HEK293 (cell line): ENCODE results near the gene LCORL.

ENCODE experiments used
- CTCF ChIA-PET: fragments of 350-600 bp; formaldehyde crosslinking; extraction: SDS; loops from one replicate; lab custom pipeline; 2021; ENCODE audit warnings: antibody characterized with exemption; lab: Yijun Ruan, JAX
- POLR2A ChIA-PET: fragments of 300-600 bp; formaldehyde crosslinking; extraction: SDS; loops from one replicate; lab custom pipeline; 2020; ENCODE audit warnings: antibody characterized with exemption, inconsistent platforms; lab: Yijun Ruan, JAX
- H3K27ac ChIP-seq: fragments of 200-500 bp; sonication (Bioruptor generic); 2 replicates; pipeline ENCODE4 v1.5.1; 2014; ENCODE audit warnings: low read depth, low read length, control low read depth, inconsistent platforms; ENCODE audit errors: extremely low read depth
- H3K36me3 ChIP-seq, 2 experiments: fragments of 200-500 bp in 1 of 2; sonication (Bioruptor generic) in 1 of 2; 1 replicate in 1 of 2; 2 replicates in 1 of 2; pipeline ENCODE4 v1.5.1; 2014 to 2017; ENCODE audit warnings: inconsistent platforms in 2 of 2, low read length in 2 of 2; ENCODE audit not compliant: control insufficient read depth in 2 of 2, insufficient read depth in 1 of 2
- H3K4me1 ChIP-seq: fragments of 200-500 bp; sonication (Bioruptor generic); 2 replicates; pipeline ENCODE4 v1.5.1; 2014; ENCODE audit warnings: mild to moderate bottlenecking, low read length, inconsistent platforms; ENCODE audit not compliant: control insufficient read depth, insufficient read depth
- H3K4me3 ChIP-seq: 2 replicates; pipeline ENCODE4 v1.5.1; 2011; ENCODE audit warnings: low read depth, mild to moderate bottlenecking, control low read depth, low read length, moderate library complexity
- H3K9me3 ChIP-seq: fragments of 200-500 bp; sonication (Bioruptor generic); 2 replicates; pipeline ENCODE4 v1.5.1; 2014; ENCODE audit warnings: low read depth, low read length, inconsistent platforms; ENCODE audit not compliant: control insufficient read depth, insufficient read depth
- GLI4 ChIP-seq: fragments of 450-650 bp; formaldehyde crosslinking; IDR thresholded peaks from 2 replicates; pipeline ENCODE4 v1.5.1; 2016; ENCODE audit warnings: missing biosample characterization, missing genetic modification characterization
- GLIS1 ChIP-seq: fragments of 450-650 bp; formaldehyde crosslinking; IDR thresholded peaks from 2 replicates; pipeline ENCODE4 v1.5.1; 2016; ENCODE audit warnings: missing biosample characterization, missing genetic modification characterization
- IKZF3 ChIP-seq: fragments of 450-650 bp; IDR thresholded peaks from 2 replicates; pipeline ENCODE4 v1.5.0; 2018; ENCODE audit warnings: missing biosample characterization, mild to moderate bottlenecking, missing genetic modification characterization, moderate library complexity
- REPIN1 ChIP-seq: fragments of 450-650 bp; formaldehyde crosslinking; IDR thresholded peaks from 2 replicates; pipeline ENCODE4 v1.5.1; 2017; ENCODE audit warnings: missing biosample characterization, missing genetic modification characterization, low read depth
- SCRT1 ChIP-seq: fragments of 450-650 bp; formaldehyde crosslinking; IDR thresholded peaks from 2 replicates; pipeline ENCODE4 v1.5.1; 2016; ENCODE audit warnings: missing biosample characterization, missing genetic modification characterization, borderline replicate concordance
- SP3 ChIP-seq: fragments of 450-650 bp; formaldehyde crosslinking; IDR thresholded peaks from 2 replicates; pipeline ENCODE4 v1.5.1; 2016; ENCODE audit warnings: missing biosample characterization, missing genetic modification characterization
- TRIM28 ChIP-seq: IDR thresholded peaks from 2 replicates; pipeline ENCODE4 v1.6.1; 2011; ENCODE audit warnings: low read length, control low read depth, borderline replicate concordance
- YY1 ChIP-seq: fragments of 450-650 bp; formaldehyde crosslinking; IDR thresholded peaks from 2 replicates; pipeline ENCODE4 v1.5.1; 2018; ENCODE audit warnings: missing biosample characterization, missing genetic modification characterization
- ZBTB20 ChIP-seq: fragments of 450-650 bp; formaldehyde crosslinking; IDR thresholded peaks from 2 replicates; pipeline ENCODE4 v1.5.1; 2016; ENCODE audit warnings: missing biosample characterization, missing genetic modification characterization
- ZBTB21 ChIP-seq: fragments of 450-650 bp; formaldehyde crosslinking; IDR thresholded peaks from 2 replicates; pipeline ENCODE4 v1.5.1; 2017; ENCODE audit warnings: missing biosample characterization, missing genetic modification characterization
- ZBTB8A ChIP-seq: fragments of 450-650 bp; formaldehyde crosslinking; IDR thresholded peaks from 2 replicates; pipeline ENCODE4 v1.5.1; 2016; ENCODE audit warnings: missing biosample characterization, missing genetic modification characterization
- ZFP69B ChIP-seq: fragments of 450-650 bp; formaldehyde crosslinking; IDR thresholded peaks from 2 replicates; pipeline ENCODE4 v1.5.1; 2016; ENCODE audit warnings: missing biosample characterization, missing genetic modification characterization
- ZNF112 ChIP-seq: fragments of 450-650 bp; formaldehyde crosslinking; IDR thresholded peaks from 2 replicates; pipeline ENCODE4 v1.5.0; 2017; ENCODE audit warnings: missing biosample characterization, missing genetic modification characterization
- ZNF138 ChIP-seq: fragments of 450-650 bp; formaldehyde crosslinking; IDR thresholded peaks from 2 replicates; pipeline ENCODE4 v1.5.1; 2016; ENCODE audit warnings: missing biosample characterization, missing genetic modification characterization, borderline replicate concordance
- ZNF2 ChIP-seq: fragments of 450-650 bp; formaldehyde crosslinking; IDR thresholded peaks from 2 replicates; pipeline ENCODE4 v1.5.1; 2016; ENCODE audit warnings: missing biosample characterization, missing genetic modification characterization
- ZNF211 ChIP-seq: fragments of 450-650 bp; formaldehyde crosslinking; IDR thresholded peaks from 2 replicates; pipeline ENCODE4 v1.5.1; 2016; ENCODE audit warnings: low read depth, missing biosample characterization, missing genetic modification characterization
- ZNF302 ChIP-seq: fragments of 450-650 bp; formaldehyde crosslinking; IDR thresholded peaks from 2 replicates; pipeline ENCODE4 v1.5.1; 2016; ENCODE audit warnings: missing biosample characterization, missing genetic modification characterization, low read depth
- ZNF311 ChIP-seq: fragments of 450-650 bp; formaldehyde crosslinking; IDR thresholded peaks from 2 replicates; pipeline ENCODE4 v1.5.1; 2017; ENCODE audit warnings: missing biosample characterization, missing genetic modification characterization, borderline replicate concordance
- ZNF354C ChIP-seq: fragments of 450-650 bp; formaldehyde crosslinking; IDR thresholded peaks from 2 replicates; pipeline ENCODE4 v1.5.1; 2016; ENCODE audit warnings: missing biosample characterization, missing genetic modification characterization, low read depth, borderline replicate concordance
- ZNF404 ChIP-seq: fragments of 450-650 bp; formaldehyde crosslinking; IDR thresholded peaks from 2 replicates; pipeline ENCODE4 v1.5.1; 2017; ENCODE audit warnings: missing biosample characterization, missing genetic modification characterization
- ZNF548 ChIP-seq: fragments of 450-650 bp; formaldehyde crosslinking; IDR thresholded peaks from 2 replicates; pipeline ENCODE4 v1.5.1; 2016; ENCODE audit warnings: missing biosample characterization, missing genetic modification characterization
- ZNF555 ChIP-seq: fragments of 450-650 bp; formaldehyde crosslinking; conservative IDR thresholded peaks from 2 replicates; pipeline ENCODE4 v1.5.1; 2017; ENCODE audit warnings: missing biosample characterization, mild to moderate bottlenecking, missing genetic modification characterization, inconsistent platforms
- ZNF629 ChIP-seq: fragments of 450-650 bp; formaldehyde crosslinking; IDR thresholded peaks from 2 replicates; pipeline ENCODE4 v1.5.1; 2017; ENCODE audit warnings: missing biosample characterization, missing genetic modification characterization
- ZNF660 ChIP-seq: fragments of 450-650 bp; IDR thresholded peaks from 2 replicates; pipeline ENCODE4 v1.5.1; 2018; ENCODE audit warnings: missing biosample characterization, mild to moderate bottlenecking, missing genetic modification characterization
- ZNF707 ChIP-seq: fragments of 450-650 bp; formaldehyde crosslinking; IDR thresholded peaks from 2 replicates; pipeline ENCODE4 v1.5.1; 2016; ENCODE audit warnings: missing biosample characterization, missing genetic modification characterization
- ZNF777 ChIP-seq: fragments of 450-650 bp; formaldehyde crosslinking; IDR thresholded peaks from 2 replicates; pipeline ENCODE4 v1.5.1; 2017; ENCODE audit warnings: missing biosample characterization, missing genetic modification characterization, borderline replicate concordance
- ZSCAN23 ChIP-seq: fragments of 450-650 bp; formaldehyde crosslinking; IDR thresholded peaks from 2 replicates; pipeline ENCODE4 v1.5.1; 2016; ENCODE audit warnings: missing biosample characterization, missing genetic modification characterization
- TF ChIP-seq, protein P1 (sequence below): fragments of 450-650 bp; IDR thresholded peaks from 2 replicates; pipeline ENCODE4 v1.5.1; 2018; ENCODE audit warnings: missing biosample characterization, mild to moderate bottlenecking, missing genetic modification characterization
- TF ChIP-seq, protein P2 (sequence below): fragments of 450-650 bp; formaldehyde crosslinking; IDR thresholded peaks from 2 replicates; pipeline ENCODE4 v1.5.1; 2016; ENCODE audit warnings: missing biosample characterization, missing genetic modification characterization
- TF ChIP-seq, protein P3 (sequence below): fragments of 450-650 bp; formaldehyde crosslinking; IDR thresholded peaks from 2 replicates; pipeline ENCODE4 v1.5.1; 2016; ENCODE audit warnings: missing biosample characterization, missing genetic modification characterization
- TF ChIP-seq, protein P4 (sequence below): fragments of 450-650 bp; formaldehyde crosslinking; IDR thresholded peaks from 2 replicates; pipeline ENCODE4 v1.5.1; 2016; ENCODE audit warnings: missing biosample characterization, missing genetic modification characterization

LCORL gene

DNA sequence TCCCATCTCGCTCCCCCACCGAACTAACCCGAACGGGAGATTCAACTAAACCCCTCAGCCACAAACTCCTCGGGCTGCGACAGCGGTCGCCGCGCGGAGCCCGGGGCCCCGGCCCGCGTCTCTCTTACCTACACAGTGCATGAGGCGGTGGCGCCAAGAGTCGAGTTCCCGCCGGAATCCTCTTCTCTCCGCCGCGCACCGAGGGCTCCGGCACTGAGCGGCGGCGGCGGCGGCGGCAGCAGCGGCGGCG is 160 bp downstream of the LCORL start:
- Histone ChIP-seq H3K36me3 (no peaks in the 10 kb centered on the region), H3K9me3 (no peaks in the 10 kb centered on the region), H3K4me1 (no peaks in the 10 kb centered on the region), H3K4me3 (peak overlapping the region; percentile 75), H3K27ac (peak overlapping the region; percentile 86)
- CTCF ChIA-PET = interaction anchor here (1.0 kb wide), 1 partner anchor 472 kb away, joined by 4 read pairs; no protein-coding TSS in a partner anchor
- POLR2A ChIA-PET = no interaction called here
- TF ChIP-seq, protein P1, sequence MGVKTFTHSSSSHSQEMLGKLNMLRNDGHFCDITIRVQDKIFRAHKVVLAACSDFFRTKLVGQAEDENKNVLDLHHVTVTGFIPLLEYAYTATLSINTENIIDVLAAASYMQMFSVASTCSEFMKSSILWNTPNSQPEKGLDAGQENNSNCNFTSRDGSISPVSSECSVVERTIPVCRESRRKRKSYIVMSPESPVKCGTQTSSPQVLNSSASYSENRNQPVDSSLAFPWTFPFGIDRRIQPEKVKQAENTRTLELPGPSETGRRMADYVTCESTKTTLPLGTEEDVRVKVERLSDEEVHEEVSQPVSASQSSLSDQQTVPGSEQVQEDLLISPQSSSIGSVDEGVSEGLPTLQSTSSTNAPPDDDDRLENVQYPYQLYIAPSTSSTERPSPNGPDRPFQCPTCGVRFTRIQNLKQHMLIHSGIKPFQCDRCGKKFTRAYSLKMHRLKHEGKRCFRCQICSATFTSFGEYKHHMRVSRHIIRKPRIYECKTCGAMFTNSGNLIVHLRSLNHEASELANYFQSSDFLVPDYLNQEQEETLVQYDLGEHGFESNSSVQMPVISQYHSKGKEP = no peak
- no peak for TF ChIP-seq ZNF404 (tag by site-specific recombination)
- TF ChIP-seq ZNF777 (tag by site-specific recombination) = no peak
- peak; percentile 59 for TF ChIP-seq YY1 (tag by site-specific recombination)
- TF ChIP-seq REPIN1 = no peak
- TF ChIP-seq ZNF2 (tag by site-specific recombination) = no peak
- TF ChIP-seq ZFP69B (tag by site-specific recombination) = no peak

DNA sequence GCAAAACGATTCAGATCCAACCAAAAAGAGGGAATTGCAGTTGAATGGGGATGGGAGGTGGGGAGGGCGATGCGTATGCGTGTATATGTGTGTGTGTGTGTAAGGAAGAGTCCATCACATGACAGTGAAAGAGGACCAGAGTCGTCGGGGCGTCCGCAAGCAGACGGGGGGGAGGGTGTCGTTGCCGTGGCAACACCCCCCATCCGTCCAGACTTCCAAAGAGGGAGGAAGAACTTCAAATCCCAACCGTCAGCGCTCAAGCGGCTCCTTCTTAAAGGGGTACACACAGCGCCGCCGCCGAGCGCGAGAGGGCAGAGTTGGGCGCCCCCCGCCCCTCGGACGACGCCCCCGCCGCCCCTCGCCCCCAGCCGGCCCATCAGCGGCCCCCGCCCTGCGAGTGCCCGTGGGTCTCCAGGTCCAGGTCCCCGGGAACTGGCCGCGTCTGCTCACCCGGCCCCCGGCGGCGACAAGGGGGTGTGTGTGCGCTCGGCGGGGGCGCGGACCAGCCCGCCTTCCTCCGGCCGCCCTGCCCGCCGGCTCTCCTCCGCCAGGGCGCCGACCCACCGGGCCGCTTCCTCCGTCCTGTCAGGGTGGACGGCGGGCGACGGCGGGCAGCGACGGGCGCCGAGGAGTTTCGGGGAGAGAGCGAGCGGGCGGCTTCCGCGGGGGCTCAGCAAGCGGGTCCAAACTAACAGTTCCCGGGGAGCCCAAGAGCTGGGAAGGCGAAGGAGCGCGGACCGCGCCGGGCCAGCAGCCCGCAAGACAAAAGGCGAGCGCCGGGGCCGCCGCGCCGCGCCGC is 685 bp downstream of the LCORL start:
- POLR2A ChIA-PET = no interaction called here
- no peaks in the 10 kb centered on the region for H3K36me3 ChIP-seq
- H3K9me3 ChIP-seq = no peaks in the 10 kb centered on the region
- H3K4me1 ChIP-seq = no peaks in the 10 kb centered on the region
- H3K4me3 ChIP-seq = peak overlapping the region; percentile 75
- CTCF ChIA-PET = interaction anchor here (0.6 to 1.0 kb wide), 2 partner anchors 208 to 472 kb away, joined by 3 to 4 read pairs; no protein-coding TSS in a partner anchor
- peak overlapping the region; percentile 86 for H3K27ac ChIP-seq
- TF ChIP-seq ZNF548 (tag by site-specific recombination) = no peak
- TF ChIP-seq ZNF629 (tag by site-specific recombination) = no peak
- no peak for TF ChIP-seq ZNF707 (tag by site-specific recombination)
- TF ChIP-seq ZBTB21 (tag by site-specific recombination) = no peak
- TF ChIP-seq SCRT1 (tag by site-specific recombination) = no peak
- no peak for TF ChIP-seq ZNF138
- no peak for TF ChIP-seq ZSCAN23
- no peak for TF ChIP-seq ZNF311 (tag by site-specific recombination)
- TF ChIP-seq SP3 = peak; percentile 24
- peak; percentile 19; the same call in 1 of the 2 replicates for TF ChIP-seq GLIS1
- TF ChIP-seq ZNF302 (tag by site-specific recombination) = no peak
- no peak for TF ChIP-seq ZNF660
- TF ChIP-seq, protein P2, sequence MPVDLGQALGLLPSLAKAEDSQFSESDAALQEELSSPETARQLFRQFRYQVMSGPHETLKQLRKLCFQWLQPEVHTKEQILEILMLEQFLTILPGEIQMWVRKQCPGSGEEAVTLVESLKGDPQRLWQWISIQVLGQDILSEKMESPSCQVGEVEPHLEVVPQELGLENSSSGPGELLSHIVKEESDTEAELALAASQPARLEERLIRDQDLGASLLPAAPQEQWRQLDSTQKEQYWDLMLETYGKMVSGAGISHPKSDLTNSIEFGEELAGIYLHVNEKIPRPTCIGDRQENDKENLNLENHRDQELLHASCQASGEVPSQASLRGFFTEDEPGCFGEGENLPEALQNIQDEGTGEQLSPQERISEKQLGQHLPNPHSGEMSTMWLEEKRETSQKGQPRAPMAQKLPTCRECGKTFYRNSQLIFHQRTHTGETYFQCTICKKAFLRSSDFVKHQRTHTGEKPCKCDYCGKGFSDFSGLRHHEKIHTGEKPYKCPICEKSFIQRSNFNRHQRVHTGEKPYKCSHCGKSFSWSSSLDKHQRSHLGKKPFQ (tag by site-specific recombination) = no peak
- no peak for TF ChIP-seq ZNF211 (tag by site-specific recombination)
- peak; percentile 50; the same call in 1 of the 2 replicates for TF ChIP-seq IKZF3 (tag by site-specific recombination)
- TF ChIP-seq, protein P3, sequence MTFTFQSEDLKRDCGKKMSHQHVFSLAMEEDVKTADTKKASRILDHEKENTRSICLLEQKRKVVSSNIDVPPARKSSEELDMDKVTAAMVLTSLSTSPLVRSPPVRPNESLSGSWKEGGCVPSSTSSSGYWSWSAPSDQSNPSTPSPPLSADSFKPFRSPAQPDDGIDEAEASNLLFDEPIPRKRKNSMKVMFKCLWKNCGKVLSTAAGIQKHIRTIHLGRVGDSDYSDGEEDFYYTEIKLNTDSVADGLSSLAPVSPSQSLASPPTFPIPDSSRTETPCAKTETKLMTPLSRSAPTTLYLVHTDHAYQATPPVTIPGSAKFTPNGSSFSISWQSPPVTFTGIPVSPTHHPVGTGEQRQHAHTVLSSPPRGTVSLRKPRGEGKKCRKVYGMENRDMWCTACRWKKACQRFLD = no peak
- TF ChIP-seq, protein P4, sequence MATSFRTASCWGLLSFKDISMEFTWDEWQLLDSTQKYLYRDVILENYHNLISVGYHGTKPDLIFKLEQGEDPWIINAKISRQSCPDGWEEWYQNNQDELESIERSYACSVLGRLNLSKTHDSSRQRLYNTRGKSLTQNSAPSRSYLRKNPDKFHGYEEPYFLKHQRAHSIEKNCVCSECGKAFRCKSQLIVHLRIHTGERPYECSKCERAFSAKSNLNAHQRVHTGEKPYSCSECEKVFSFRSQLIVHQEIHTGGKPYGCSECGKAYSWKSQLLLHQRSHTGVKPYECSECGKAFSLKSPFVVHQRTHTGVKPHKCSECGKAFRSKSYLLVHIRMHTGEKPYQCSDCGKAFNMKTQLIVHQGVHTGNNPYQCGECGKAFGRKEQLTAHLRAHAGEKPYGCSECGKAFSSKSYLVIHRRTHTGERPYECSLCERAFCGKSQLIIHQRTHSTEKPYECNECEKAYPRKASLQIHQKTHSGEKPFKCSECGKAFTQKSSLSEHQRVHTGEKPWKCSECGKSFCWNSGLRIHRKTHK (tag by site-specific recombination) = no peak
- TF ChIP-seq ZNF112 (tag by site-specific recombination) = no peak
- TF ChIP-seq ZNF354C (tag by site-specific recombination) = no peak
- TF ChIP-seq GLI4 = no peak
- TF ChIP-seq ZNF555 = no peak
- peak; percentile 62; the same call in 1 of the 2 replicates for TF ChIP-seq TRIM28
- TF ChIP-seq ZBTB20 (tag by site-specific recombination) = no peak; the same call in 1 of the 2 replicates
- peak; percentile 33; the same call in 1 of the 2 replicates for TF ChIP-seq ZBTB8A
